Fibroblast of pulmonary artery (primary cell): Measurements from ENCODE around the gene DENR.

Experiments
- DNase-seq: peaks from one replicate; pipeline ENCODE4 v3.0.0-alpha.2; 2010; ENCODE audit warnings: low read depth
- H3K4me3 ChIP-seq: replicated peaks from 2 replicates; pipeline ENCODE4 v1.5.1; 2011; ENCODE audit warnings: low read depth, mild to moderate bottlenecking, control low read depth, low read length, moderate library complexity
- TF ChIP-seq, protein P1 (sequence below): IDR thresholded peaks from 2 replicates; pipeline ENCODE4 v1.5.1; 2011; ENCODE audit warnings: mild to moderate bottlenecking, control low read depth, low read length, inconsistent platforms; ENCODE audit errors: missing control alignments

DENR gene

GRCh38 chr12:122813310-122813713, 60.7 kb downstream of the DENR start:
- DNase-seq = no peak
- TF ChIP-seq, protein P1, sequence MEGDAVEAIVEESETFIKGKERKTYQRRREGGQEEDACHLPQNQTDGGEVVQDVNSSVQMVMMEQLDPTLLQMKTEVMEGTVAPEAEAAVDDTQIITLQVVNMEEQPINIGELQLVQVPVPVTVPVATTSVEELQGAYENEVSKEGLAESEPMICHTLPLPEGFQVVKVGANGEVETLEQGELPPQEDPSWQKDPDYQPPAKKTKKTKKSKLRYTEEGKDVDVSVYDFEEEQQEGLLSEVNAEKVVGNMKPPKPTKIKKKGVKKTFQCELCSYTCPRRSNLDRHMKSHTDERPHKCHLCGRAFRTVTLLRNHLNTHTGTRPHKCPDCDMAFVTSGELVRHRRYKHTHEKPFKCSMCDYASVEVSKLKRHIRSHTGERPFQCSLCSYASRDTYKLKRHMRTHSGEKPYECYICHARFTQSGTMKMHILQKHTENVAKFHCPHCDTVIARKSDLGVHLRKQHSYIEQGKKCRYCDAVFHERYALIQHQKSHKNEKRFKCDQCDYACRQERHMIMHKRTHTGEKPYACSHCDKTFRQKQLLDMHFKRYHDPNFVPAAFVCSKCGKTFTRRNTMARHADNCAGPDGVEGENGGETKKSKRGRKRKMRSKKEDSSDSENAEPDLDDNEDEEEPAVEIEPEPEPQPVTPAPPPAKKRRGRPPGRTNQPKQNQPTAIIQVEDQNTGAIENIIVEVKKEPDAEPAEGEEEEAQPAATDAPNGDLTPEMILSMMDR = no peak
- no peak overlapping the region for H3K4me3 ChIP-seq

DNA sequence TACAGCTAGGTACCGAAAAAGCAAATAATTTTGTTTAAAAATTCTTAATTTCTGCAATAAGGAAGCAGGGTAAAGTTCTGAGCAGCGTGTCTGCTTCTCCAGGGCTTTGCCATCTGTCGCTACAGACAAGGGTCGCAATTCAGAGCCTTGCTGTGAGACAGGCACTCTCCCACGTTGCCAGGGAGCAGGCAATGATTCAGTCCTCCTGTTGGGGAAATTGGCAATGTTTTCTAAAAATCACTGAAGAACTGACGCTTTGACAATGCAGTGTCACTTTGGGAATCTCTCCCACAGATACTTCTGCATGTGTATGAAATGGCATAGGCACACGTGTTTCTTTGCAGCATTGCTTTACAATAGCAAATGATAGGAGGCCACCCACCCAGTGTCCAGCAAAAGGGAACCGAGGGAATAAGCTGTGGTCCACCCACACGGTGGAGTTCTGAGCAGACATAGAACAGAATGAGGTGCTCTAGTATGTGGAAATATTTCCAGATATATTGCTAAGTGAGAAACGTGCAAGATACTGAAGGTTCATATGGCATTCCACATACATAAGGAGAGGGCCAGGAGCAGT, 66.7 kb downstream of the DENR start:
- no peak for DNase-seq
- no peak overlapping the region for H3K4me3 ChIP-seq
- TF ChIP-seq, protein P1 = no peak

- H3K4me3 ChIP-seq = no peak overlapping the region
- TF ChIP-seq, protein P1 = no peak
- DNase-seq = no peak
These were observed 67.5 kb downstream of the DENR start for GRCh38 chr12:122820138-122820537.
